CD4-positive, alpha-beta T cell treated with Interleukin-6 at 100 ng/mL for 8 hours (primary cell): ENCODE data around the gene EN1.

Experiments
- DNase-seq: peaks from one replicate; pipeline ENCODE4 v3.0.0-alpha.2; 2020; ENCODE audit warnings: mixed read lengths, low spot score

Gene EN1

GRCh38 chr2:118846953-118847761 lies at the start of gene EN1:
TSS of gene EN1 (minus strand) at chr2:118847648. CDS start at chr2:118847167, 481 bp downstream.
- no peak for DNase-seq

GRCh38 chr2:118893100-118893499 lies 45.7 kb upstream of the EN1 start:
- DNase-seq = no peak

GRCh38 chr2:118889995-118890394 lies 42.5 kb upstream of the EN1 start:
- DNase-seq = no peak

GRCh38 chr2:118883792-118884191 lies 36.3 kb upstream of the EN1 start:
- DNase-seq = no peak

GRCh38 chr2:118882693-118883336 lies 35.4 kb upstream of the EN1 start:
- peak; percentile 70 for DNase-seq

GRCh38 chr2:118881490-118882129 lies 34.2 kb upstream of the EN1 start:
- DNase-seq = peak; percentile 59

GRCh38 chr2:118880501-118880900 lies 33.1 kb upstream of the EN1 start:
- no peak for DNase-seq

GRCh38 chr2:118878531-118879149 lies 31.2 kb upstream of the EN1 start:
- no peak for DNase-seq

GRCh38 chr2:118875318-118875717 lies 27.9 kb upstream of the EN1 start:
- no peak for DNase-seq

- no peak for DNase-seq
These were observed 26.9 kb upstream of the EN1 start for GRCh38 chr2:118874324-118874723.

- DNase-seq = no peak
These were observed 17.7 kb upstream of the EN1 start for GRCh38 chr2:118865106-118865505.

- DNase-seq = no peak
These were observed 16.8 kb upstream of the EN1 start for GRCh38 chr2:118864207-118864606.

- no peak for DNase-seq
These were observed 14.3 kb upstream of the EN1 start for GRCh38 chr2:118861731-118862130.

- no peak for DNase-seq
These were observed 13.8 kb upstream of the EN1 start for GRCh38 chr2:118861242-118861641.

- DNase-seq = no peak
These were observed 13.1 kb upstream of the EN1 start for GRCh38 chr2:118860506-118860905.

GRCh38 chr2:118859157-118859770 lies 11.8 kb upstream of the EN1 start:
- DNase-seq = no peak

- DNase-seq = no peak
These were observed 11.2 kb upstream of the EN1 start for GRCh38 chr2:118858485-118859156.

GRCh38 chr2:118857677-118858484 lies 10.4 kb upstream of the EN1 start:
- no peak for DNase-seq

- DNase-seq = no peak
These were observed 9.7 kb upstream of the EN1 start for GRCh38 chr2:118856978-118857676.

GRCh38 chr2:118856330-118856977 lies 9.0 kb upstream of the EN1 start:
- DNase-seq = no peak
